SIG-M5 treated with dmso at 0.1 percent for 504 hours (cell line): ENCODE measurements around the gene OR6B1.
A peak's percentile ranks its signal among the peaks of the same experiment; 100 is the strongest.

ENCODE experiments used
- DNase-seq: peaks from one replicate; lab custom pipeline; 2025; ENCODE audit not compliant: unreplicated experiment; lab: John Stamatoyannopoulos, UW

The OR6B1 gene

DNA sequence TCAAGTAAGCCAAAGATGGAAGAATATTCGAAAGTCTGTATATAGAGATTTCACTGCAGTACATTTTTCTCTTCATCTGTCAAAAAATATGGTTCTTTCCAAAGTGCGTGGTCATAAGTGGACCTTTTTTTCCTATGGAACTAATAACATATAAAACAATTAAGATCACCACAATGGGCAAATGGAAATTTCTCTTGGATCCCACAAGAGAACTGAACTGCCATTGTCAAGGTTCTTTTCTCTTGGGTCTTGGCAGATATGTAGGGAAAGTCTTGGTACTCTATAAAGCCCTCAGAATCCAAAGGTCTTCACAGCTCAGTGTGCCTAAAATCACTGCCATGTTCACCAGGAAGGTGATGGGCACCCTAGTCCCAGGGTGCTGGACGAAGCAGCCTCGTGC is at the start of gene OR6B1:
Gene OR6B1, plus strand, starts transcription at position 301 of the 400 bp plus-strand sequence. CDS start 3,677 bp downstream, outside the sequence.
- DNase-seq, result no peak

DNA sequence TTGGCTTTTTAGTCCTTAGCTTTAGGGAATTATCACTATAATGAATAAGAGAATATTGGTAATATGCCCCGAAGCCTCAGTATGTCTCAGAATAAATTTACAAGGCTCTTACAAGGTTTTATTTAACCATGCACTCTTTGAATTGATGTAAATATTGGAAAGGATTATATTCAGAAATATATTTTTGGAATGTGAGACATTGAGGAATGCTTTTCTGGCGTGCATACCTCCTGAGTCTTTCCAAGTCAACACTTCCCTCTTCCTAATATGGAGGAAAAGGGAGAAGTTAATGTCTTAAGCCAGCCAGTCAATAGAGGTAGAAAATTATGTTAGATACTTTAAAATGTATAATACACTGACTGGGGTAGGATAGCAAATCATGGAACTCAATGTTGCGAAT is 46.7 kb upstream of the OR6B1 start:
- no peak for DNase-seq

DNA sequence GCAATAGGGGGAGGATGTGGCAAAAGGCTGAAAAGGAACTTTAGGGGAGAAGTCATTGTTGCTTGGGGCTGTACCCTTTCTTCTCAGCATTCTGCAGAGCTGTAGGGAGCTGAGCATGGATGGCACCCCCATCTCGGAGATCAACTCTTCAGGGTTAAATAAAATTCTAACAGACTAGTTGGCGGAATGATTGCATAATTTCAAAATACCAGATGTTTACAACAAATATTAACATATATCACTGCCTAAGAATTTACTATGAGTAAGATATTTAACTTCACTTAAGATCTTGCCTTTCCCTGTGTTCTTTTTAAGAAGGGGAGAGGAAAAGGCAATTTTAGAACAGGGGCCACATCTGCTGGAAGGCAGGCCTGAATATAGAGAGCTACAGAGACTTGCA is 46.0 kb upstream of the OR6B1 start:
- DNase-seq, result no peak

DNA sequence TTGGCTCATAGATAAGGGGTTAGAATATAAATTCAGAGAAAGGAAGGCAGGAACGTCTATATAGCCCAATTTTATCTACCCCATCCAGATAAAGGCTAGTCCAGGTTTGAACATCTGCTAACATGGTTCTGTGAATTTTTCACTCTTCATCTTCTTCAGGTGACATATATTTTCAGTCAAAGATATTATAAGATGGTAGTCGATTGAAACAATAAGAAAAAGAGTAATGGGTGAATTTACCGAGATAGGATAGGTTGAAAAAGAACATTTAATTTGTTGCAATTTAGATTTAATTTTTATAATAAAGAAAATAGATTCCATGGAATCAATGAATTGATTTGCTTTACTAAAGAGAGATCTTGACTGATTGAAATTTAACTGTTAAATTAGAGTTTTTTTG is 45.6 kb upstream of the OR6B1 start, which contains the start of gene OR2F1:
Gene OR2F1, plus strand, starts transcription at position 301 of the 400 bp plus-strand sequence. CDS start 5,127 bp downstream, outside the sequence.
- no peak for DNase-seq

DNA sequence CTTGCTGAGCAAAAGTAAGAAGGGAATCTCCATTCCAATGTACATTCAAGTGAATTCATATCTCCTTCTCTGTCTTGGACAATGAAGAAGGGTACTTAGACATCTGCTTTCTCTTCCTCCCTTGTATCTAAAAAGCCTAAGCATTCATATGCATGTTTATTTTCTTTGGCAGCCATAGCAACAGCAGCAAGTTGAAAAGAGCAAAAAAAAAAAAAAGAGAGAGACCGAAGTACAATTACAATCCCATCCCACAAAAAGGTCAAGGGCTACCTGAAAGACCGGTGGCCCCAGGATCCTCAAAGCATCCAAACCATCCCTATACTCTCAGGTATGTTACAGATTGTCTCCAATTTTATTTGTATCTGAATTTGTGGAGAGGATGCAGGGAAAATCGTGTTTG is 41.3 kb upstream of the OR6B1 start:
- DNase-seq, result no peak

DNA sequence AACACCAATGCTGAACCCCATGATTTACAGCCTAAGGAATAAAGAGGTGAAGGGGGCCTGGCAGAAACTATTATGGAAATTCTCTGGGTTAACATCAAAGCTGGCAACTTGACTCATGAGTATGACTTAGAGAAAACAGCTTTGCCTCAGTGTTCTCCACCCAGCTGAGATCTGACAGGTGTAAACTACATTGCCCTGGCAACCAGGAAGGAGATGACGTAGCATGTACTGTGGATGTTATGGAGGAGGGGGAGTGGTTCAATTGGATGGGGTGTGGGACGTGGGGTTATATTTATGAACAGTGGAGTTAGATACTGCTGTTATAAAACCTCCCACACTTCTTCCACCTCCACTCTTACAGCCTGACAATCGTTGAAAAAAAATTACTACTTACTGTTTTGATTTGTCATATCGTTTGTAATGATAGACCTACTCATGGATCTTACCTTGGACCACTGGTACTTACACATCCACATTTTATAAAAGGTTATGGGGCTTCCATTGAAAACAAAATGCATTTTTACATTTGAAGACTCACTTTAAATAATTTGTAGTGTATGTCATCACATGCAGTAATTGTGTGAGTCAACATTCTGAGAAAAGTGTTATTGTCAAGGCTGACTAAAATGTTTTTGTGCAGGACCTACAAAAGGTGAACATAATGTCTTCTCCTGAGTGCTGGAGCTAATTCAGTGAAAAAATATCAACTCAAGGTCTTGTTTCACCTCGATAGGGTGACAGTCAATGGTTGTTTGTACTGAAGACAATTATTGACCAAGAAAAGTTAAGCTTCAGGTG is 39.1 kb upstream of the OR6B1 start:
- no peak for DNase-seq

DNA sequence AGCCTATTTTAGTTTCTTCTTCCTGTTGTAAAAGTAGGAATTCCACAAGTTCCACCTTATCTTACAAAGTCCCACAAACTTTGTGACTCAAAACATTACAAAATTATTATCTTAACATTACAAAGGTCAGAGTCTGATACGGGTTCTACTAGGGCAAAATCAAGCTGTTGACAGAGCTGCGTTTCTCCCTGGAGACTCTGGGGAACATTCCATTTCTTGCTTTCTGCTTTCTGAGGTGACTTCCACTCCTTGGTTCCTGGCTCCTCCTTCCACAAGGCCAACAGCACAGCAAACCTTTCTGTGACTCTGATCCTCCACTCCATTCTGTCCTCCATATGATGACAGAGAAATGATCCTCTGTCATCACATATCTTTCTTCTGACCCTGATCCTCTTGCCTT is 34.8 kb upstream of the OR6B1 start:
- DNase-seq, result no peak

DNA sequence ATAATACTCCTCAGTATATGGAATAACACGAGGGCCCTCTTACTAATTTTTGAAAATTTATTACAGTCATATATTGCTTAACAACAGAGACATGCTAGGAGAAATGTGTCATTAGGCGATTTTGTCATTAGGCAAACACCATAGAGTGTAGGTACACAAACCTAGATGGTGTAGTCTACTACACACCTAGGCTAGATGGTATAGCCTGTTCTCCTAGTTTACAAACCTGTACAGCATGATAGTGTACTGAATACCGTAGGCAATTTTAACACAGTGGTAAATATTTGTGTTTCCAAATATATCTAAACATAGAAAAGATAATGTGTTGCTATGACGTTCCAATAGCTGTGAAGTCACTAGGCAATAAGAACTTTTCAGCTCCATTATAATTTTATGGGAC is 32.7 kb upstream of the OR6B1 start:
- DNase-seq, result peak; percentile 69

DNA sequence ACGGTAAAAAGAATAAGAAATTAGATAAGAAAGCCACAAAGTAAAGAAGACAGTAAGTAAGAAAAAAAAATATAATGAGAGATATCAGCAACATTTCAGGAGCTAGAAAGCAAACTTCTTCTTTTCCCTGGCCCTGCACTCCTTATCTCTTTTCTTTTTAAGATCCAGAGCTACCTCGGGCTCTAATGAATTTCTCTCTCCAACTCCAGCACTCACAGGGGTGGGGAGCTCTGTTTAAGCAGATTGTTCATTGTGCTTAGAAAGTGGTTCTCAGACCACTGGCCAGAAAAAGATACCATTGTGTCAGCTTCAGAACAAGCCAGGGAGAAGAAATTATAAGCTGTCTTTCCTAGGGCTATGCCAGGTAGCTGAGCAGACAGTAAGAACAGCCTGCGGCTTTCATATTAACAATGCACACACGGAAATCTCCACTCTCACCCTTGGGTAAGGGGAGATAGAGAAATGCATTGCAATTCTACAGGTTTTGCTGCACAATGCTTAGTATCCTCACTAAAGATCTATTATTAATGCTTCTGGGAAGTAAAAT is 26.2 kb upstream of the OR6B1 start:
- DNase-seq, result no peak

DNA sequence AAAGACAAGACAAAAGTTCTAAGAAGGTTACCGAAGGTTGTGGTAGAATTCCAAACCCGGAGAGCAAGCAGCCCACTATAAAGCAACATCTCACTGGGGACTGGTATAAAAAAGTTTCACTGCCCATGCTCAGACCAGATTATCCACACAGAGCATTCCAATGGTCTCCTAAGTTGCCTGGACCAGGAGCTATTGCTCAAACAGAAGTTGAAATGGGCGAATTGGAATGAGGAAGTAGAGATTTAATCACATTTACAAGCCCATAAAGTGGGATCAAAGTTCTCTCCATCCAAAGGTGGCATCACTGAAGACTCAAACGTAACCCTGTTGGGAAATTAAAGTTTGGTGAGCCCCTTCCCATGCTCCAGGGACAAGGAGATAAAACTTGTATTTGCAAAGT is 25.7 kb upstream of the OR6B1 start:
- DNase-seq, result peak; percentile 35

DNA sequence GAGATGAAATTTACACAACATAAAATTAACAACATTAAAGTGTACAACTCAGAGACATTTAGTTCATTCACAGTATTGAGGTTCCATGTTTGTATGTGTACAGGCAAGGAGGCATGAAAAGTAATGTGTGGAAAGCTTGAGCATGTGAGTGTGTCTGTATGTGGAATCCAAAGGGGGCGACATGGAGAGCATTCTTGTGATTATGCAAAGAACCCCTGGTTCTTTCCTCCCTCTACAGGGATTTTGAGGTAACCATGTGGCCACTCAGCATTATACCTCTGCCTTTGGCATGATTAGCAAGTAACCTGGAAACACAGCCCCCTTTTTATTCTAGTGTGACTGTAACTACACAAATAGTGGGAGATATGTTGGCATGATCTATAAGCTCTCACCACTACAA is 24.5 kb upstream of the OR6B1 start:
- no peak for DNase-seq

DNA sequence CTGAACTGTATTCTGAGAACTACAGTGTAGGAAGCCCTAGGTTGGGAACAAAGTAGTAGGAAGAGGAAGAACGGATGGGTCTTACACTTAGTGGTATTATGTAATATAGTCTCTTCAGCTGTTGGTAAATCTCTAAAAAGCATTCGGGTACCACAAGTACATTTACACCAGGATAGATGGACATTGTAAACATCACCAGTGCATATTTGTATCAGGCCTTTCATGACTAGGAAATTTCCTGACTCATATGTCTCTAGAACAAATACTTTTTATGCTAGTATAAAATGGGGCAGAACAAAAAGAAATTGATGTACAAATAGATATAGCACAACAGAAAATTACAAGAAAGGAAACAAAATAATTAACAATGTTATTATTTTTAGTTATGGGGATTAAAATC is 21.5 kb upstream of the OR6B1 start:
- DNase-seq, result no peak

DNA sequence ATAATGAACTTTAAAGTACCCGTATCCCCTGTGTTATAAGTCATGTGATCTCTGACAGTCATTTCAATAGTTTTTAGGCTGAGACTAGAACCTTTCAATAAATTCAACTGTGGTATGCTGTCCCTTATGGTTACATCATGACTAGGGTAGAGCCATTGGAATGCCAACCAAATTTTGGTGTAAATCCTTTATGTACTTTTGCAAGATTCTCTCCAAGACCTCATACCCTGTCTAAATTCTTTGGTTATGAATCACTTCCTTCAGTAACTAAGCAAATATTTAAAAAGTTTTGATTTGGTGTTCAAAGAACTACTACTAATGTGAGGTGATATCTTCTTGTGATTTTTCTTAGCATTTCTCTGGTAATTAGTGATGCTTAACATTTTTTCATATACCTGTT is 20.8 kb upstream of the OR6B1 start:
- no peak for DNase-seq

DNA sequence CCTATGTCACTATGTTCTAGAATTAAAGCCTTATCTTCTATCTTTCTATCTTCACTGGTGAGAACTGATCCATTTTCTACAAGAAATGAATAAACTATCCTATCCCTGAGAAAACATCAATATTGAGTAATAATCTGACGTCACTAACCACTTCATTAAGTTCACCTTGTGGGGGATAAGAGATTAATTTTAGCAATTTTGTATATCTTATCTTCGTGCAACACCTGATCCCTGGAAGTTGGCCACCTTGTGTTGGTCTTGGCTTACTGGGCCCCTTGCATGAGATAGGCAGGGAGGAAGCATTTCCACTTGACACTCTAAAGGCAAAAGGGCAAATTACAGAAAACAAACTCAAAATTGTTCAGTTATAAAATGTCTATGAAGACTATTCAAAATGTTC is 20.1 kb upstream of the OR6B1 start:
- no peak for DNase-seq

DNA sequence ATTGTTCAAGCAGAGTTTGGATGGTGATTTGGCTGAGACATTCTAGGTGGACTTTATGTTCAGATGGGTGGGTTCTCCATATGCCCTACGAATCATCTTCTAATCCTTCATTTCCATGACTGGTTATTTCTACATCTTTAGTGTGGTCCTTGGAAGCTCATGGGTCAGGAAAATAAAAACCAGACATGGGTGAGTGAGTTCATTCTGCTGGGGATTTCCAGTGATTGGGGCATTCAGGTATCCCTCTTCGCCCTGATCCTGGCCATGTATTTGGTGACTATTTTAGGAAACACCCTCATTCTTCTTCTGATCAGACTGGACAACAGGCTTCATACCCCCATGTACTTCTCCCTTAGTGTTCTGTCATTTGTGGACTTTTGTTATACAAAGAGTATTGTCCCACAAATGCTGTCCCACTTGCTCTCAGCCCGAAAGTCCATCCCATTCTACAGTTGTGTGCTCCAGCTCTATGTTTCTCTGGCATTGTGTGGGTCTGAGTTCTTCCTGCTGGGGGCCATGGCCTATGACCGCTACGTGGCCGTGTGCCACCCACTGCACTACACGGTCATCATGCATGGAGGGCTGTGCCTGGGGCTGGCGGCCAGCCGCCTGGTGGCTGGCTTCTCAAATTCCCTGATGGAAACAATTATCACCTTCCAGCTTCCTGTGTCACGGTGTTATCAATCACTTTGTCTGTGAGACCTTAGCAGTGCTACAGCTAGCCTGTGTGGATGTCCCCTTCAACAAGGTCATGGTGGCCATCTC is 19.2 kb upstream of the OR6B1 start:
- no peak for DNase-seq

DNA sequence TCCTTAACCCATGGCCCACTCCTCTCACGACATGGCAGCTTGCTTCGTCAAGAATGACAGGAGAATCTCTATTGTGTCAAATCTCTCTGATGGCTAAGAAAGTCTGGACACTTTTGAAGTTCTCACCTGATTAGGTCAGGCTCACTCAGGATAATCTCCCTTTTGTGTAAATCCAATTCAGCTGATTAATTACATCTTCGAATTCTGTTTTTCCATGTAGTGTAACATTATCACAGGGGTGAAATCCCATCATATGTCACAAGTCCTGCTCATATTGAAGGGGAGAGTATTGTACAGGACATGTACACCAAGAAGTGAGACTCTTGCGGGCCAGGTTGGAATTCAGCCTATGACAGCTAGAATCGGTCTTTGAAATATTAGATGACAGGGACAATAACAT is 16.2 kb upstream of the OR6B1 start:
- no peak for DNase-seq

DNA sequence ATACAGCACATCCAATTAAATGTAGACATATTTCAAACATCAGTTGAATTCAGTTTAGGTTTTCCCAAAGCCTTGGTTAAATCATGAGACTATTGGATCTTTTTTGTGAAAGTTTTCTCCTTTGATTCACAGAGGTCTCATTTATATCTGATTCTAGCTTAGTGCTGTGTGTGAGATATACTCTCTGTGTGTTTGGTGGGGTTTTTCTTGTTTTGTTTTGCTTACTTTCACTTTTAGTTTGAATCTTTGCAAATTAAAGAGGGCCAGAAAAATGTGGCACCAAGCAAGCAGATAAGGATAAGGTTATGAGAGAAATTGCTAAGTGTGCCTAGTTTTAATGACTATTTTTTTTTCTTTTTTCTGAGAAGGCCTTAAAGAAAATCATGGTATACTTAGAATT is 12.6 kb upstream of the OR6B1 start:
- DNase-seq, result no peak

DNA sequence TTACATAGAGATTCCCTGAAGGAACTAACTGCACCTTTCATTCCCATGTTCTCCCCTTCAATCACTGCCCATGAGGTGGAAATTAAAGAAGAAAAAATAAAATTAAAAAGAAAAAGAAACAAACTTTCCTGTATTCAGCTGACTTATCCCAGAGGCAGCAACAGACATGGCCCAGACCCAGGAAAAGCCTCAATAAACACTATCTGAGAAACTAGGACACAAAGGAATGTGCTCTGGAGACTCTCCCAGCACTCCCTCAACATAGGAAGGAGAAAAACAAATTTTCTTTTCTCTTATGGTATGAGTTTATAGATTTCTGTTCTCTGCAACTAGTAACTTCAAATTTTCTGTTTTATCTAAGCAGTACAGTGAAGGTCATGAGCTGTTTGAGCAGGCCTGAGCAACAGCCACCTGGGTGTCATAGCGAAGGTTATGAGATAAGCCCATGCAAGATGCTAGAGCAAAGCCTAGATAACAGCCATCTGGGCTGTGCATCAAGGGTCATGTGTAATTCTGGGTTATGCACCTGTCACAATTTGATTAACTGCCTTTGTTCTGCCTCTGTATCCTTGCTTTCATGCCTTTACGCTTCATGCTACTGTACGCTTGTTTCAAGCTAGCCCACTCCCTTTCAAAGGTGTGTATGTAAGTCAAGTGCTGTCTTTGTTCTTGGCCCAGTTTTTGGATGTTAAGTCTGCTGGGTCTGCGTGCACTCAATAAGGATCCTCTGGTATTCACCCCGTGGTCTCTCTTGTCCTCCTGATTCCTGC is 11.0 kb upstream of the OR6B1 start:
- no peak for DNase-seq

DNA sequence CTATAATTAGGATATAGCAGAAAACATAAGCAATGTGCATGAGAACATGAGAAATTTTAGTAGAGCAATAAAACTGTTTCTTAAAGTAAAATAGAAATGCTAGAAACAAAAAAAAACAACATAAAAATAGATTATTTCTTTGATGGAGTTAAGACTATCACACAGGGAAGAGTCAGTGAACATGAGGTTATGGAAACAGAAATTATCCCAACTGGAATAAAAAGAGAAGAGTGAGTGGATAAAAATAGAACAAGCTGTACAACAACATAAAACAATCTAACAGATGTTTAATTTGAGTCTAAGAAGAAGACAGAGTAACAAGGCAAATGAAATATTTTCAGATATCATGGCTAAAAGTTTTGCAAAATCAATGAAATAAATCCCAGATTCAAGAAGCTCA is 7.5 kb upstream of the OR6B1 start:
- no peak for DNase-seq

DNA sequence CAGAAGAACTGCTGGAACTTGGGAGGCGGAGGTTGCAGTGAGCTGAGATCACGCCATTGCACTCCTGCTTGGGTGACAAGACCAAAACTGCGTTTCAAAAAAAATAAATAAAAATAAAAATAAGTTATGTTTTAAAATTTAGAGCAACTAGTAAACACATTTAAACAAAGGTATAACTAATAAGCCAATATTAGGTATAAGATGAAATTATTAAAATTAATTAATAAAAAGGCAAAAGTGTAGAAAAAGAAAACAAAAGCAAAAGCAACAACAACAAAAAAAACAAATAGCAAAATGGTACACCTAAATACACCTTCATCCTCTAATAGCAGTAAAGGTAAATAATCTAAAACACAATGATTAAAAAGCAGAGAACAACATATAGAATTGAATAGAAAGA is 6.2 kb upstream of the OR6B1 start:
- no peak for DNase-seq

DNA sequence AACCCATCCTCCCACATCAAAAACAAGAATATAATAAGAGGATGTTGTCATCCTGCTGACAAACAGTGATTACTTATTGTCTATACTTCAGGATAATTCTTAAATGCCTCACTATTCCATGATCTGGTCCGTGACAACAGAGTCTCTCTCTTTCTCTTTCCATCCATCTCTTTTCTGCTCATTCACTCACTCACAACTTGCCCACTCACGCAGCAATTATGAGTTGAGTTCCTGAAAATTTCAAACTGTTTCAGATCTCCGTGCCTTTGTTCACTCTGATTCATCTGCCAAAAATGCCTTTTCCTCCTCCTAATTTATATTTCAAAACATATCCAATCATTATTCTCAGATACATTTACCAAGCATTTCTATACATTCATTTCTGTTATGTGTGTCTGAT is 1.4 kb downstream of the OR6B1 start:
- no peak for DNase-seq
